ENCODE results near the gene ABCA13. TPM values are rescaled to one million over a fixed set of nuclear protein-coding genes. Genes with fewer than 3 reads are reported as not detected.

The ABCA13 gene
- polyA plus RNA-seq, 1 of the 3 experiments (the other 2 are of a cell fraction): not detected

DNA sequence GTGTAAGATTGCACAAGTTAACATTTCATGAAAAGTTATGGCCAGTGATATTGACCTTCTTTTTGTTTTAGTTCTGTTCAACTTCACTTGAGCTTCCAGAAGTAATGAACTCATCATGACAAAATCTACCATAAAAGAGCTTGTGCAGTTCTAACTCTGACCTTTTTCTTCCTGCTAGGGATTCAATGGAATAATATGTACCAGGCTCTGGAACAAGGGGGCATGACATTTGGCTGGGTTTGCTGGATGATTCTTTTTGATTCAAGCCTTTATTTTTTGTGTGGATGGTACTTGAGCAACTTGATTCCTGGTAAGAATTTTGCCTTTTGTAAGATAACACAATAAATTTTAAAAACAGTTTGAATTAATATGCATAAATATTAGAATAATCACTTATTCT is 205.0 kb downstream of the ABCA13 start:
- POLR2A ChIA-PET: no interaction called here
- TF ChIP-seq RXRA (IDR thresholded peaks at IDR 0.05; ENCODE audit: borderline replicate concordance, low read depth): no peak
- TF ChIP-seq, protein P1, sequence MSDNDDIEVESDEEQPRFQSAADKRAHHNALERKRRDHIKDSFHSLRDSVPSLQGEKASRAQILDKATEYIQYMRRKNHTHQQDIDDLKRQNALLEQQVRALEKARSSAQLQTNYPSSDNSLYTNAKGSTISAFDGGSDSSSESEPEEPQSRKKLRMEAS (IDR thresholded peaks at IDR 0.05; ENCODE audit: low read depth): no peak
- no peak for TF ChIP-seq TAF1 (IDR thresholded peaks at IDR 0.05; ENCODE audit: borderline replicate concordance, low read depth, low read length)
- TF ChIP-seq, protein P2, sequence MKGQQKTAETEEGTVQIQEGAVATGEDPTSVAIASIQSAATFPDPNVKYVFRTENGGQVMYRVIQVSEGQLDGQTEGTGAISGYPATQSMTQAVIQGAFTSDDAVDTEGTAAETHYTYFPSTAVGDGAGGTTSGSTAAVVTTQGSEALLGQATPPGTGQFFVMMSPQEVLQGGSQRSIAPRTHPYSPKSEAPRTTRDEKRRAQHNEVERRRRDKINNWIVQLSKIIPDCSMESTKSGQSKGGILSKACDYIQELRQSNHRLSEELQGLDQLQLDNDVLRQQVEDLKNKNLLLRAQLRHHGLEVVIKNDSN (IDR thresholded peaks at IDR 0.05; ENCODE audit: borderline replicate concordance, low read depth): no peak
- TF ChIP-seq MEF2A (IDR thresholded peaks at IDR 0.05; ENCODE audit: borderline replicate concordance, low read depth): no peak
- TF ChIP-seq, protein P3, sequence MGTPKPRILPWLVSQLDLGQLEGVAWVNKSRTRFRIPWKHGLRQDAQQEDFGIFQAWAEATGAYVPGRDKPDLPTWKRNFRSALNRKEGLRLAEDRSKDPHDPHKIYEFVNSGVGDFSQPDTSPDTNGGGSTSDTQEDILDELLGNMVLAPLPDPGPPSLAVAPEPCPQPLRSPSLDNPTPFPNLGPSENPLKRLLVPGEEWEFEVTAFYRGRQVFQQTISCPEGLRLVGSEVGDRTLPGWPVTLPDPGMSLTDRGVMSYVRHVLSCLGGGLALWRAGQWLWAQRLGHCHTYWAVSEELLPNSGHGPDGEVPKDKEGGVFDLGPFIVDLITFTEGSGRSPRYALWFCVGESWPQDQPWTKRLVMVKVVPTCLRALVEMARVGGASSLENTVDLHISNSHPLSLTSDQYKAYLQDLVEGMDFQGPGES (IDR thresholded peaks at IDR 0.05; ENCODE audit: low read depth, low read length): no peak
- no peak for TF ChIP-seq CHD2 (IDR thresholded peaks at IDR 0.05; ENCODE audit: low read length, partially characterized antibody)
- no peak for TF ChIP-seq GABPA (IDR thresholded peaks at IDR 0.05; ENCODE audit: low read depth)
- no peak for TF ChIP-seq NRF1 (IDR thresholded peaks at IDR 0.05; ENCODE audit: low read depth, low read length)
- TF ChIP-seq SMC3 (IDR thresholded peaks at IDR 0.05; ENCODE audit: low read depth, low read length): no peak
- TF ChIP-seq, protein P4, sequence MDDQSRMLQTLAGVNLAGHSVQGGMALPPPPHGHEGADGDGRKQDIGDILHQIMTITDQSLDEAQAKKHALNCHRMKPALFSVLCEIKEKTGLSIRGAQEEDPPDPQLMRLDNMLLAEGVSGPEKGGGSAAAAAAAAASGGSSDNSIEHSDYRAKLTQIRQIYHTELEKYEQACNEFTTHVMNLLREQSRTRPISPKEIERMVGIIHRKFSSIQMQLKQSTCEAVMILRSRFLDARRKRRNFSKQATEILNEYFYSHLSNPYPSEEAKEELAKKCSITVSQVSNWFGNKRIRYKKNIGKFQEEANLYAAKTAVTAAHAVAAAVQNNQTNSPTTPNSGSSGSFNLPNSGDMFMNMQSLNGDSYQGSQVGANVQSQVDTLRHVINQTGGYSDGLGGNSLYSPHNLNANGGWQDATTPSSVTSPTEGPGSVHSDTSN (IDR thresholded peaks at IDR 0.05): no peak
- TF ChIP-seq RCOR1 (IDR thresholded peaks at IDR 0.05; ENCODE audit: low read length): no peak
- CTCF ChIA-PET: no interaction called here

DNA sequence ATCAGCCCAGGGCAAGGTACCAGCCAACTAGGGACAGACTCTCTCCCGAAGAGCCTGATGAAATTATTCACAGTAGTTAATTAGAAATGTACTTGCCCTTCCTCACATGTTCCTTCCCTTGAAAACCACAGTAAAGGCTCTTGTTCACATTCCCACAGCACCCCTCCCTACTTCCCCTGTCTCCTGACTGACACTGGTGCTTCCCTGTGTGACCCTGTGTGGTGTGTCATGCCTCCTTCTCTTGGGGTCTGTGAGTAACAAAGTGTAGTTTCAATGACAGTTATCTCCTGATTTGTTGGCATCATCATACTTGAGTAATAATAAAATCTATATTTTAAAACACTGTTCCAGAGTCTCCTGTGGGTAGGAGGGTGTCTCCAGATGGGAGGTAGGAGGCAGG is 209.7 kb downstream of the ABCA13 start:
- DNase-seq: no peak
- H3K36me3 ChIP-seq (replicated peaks in 1 of 2; ENCODE audit: control insufficient read depth in 1 of 2, insufficient read depth in 2 of 2, low read length in 1 of 2): no peaks in the 10 kb centered on the region
- H3K4me3 ChIP-seq (ENCODE audit: low read depth in 2 of 2, low read length in 1 of 2): no peak overlapping the region
- H3K27ac ChIP-seq (ENCODE audit: low read depth in 2 of 2, low read length in 1 of 2): no peak overlapping the region
- no peaks in the 10 kb centered on the region for H3F3A ChIP-seq (replicated peaks; ENCODE audit: insufficient read depth)
- WGBS (ENCODE audit: low lambda C conversion rate): 0% methylated on average over 1 of the region's 1 CpG
- H3K27me3 ChIP-seq (ENCODE audit: insufficient read depth): peaks cover 5% of the 10 kb centered on the region; the same call in 1 of the 2 replicates
- H4K20me1 ChIP-seq (ENCODE audit: insufficient read depth): no peaks in the 10 kb centered on the region
- POLR2A ChIA-PET: no interaction called here
- no peaks in the 10 kb centered on the region for H3K9me2 ChIP-seq
- H3K9me3 ChIP-seq: no peaks in the 10 kb centered on the region
- no peaks in the 10 kb centered on the region for H3K79me2 ChIP-seq (ENCODE audit: insufficient read depth)
- H3K4me1 ChIP-seq (ENCODE audit: control insufficient read depth in 1 of 2, insufficient read depth in 2 of 2, low read depth in 1 of 2, low read length in 1 of 2): no peaks in the 10 kb centered on the region
- H3K9ac ChIP-seq: no peak overlapping the region
- CTCF ChIA-PET: no interaction called here
- H2AFZ ChIP-seq (ENCODE audit: low read depth): no peak overlapping the region
- H3K4me2 ChIP-seq: no peak overlapping the region
- TF ChIP-seq GABPA (IDR thresholded peaks at IDR 0.05; ENCODE audit: low read depth) (no peak), FOXM1 (IDR thresholded peaks at IDR 0.05; ENCODE audit: low read depth) (no peak), RCOR1 (IDR thresholded peaks at IDR 0.05; ENCODE audit: low read length) (no peak), FOXJ3 (CRISPR knock-in tag; IDR thresholded peaks at IDR 0.05) (no peak), JUND (IDR thresholded peaks at IDR 0.05) (no peak), POLR2AphosphoS5 (IDR thresholded peaks at IDR 0.05; ENCODE audit: low read depth, low read length) (no peak), ELF1 (IDR thresholded peaks at IDR 0.05) (no peak), TAF1 (IDR thresholded peaks at IDR 0.05; ENCODE audit: borderline replicate concordance, low read depth, low read length) (no peak), GATA2 (CRISPR knock-in tag; IDR thresholded peaks at IDR 0.05) (no peak), RXRA (IDR thresholded peaks at IDR 0.05; ENCODE audit: borderline replicate concordance, low read depth) (no peak), TEAD4 (IDR thresholded peaks at IDR 0.05; ENCODE audit: borderline replicate concordance, insufficient read depth) (no peak), CHD2 (IDR thresholded peaks at IDR 0.05; ENCODE audit: low read length, partially characterized antibody) (no peak), EP300 (IDR thresholded peaks at IDR 0.05; ENCODE audit: borderline replicate concordance in 1 of 2, low read depth in 1 of 2, low read length in 1 of 2) (no peak)
- TF ChIP-seq, protein P4 (IDR thresholded peaks at IDR 0.05): no peak
- TF ChIP-seq, protein P5, sequence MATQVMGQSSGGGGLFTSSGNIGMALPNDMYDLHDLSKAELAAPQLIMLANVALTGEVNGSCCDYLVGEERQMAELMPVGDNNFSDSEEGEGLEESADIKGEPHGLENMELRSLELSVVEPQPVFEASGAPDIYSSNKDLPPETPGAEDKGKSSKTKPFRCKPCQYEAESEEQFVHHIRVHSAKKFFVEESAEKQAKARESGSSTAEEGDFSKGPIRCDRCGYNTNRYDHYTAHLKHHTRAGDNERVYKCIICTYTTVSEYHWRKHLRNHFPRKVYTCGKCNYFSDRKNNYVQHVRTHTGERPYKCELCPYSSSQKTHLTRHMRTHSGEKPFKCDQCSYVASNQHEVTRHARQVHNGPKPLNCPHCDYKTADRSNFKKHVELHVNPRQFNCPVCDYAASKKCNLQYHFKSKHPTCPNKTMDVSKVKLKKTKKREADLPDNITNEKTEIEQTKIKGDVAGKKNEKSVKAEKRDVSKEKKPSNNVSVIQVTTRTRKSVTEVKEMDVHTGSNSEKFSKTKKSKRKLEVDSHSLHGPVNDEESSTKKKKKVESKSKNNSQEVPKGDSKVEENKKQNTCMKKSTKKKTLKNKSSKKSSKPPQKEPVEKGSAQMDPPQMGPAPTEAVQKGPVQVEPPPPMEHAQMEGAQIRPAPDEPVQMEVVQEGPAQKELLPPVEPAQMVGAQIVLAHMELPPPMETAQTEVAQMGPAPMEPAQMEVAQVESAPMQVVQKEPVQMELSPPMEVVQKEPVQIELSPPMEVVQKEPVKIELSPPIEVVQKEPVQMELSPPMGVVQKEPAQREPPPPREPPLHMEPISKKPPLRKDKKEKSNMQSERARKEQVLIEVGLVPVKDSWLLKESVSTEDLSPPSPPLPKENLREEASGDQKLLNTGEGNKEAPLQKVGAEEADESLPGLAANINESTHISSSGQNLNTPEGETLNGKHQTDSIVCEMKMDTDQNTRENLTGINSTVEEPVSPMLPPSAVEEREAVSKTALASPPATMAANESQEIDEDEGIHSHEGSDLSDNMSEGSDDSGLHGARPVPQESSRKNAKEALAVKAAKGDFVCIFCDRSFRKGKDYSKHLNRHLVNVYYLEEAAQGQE (IDR thresholded peaks at IDR 0.05; ENCODE audit: low read depth, low read length): no peak

More for the DNA sequence above, 205.0 kb downstream of the ABCA13 start:
- no peaks in the 10 kb centered on the region for H3K36me3 ChIP-seq (replicated peaks in 1 of 2; ENCODE audit: control insufficient read depth in 1 of 2, insufficient read depth in 2 of 2, low read length in 1 of 2)
- H3K9me2 ChIP-seq: no peaks in the 10 kb centered on the region
- no peak overlapping the region for H3K4me2 ChIP-seq
- DNase-seq: no peak
- H3K9ac ChIP-seq: no peak overlapping the region
- H3K79me2 ChIP-seq (ENCODE audit: insufficient read depth): no peaks in the 10 kb centered on the region
- no peaks in the 10 kb centered on the region; the same call in 1 of the 2 replicates for H3K27me3 ChIP-seq (ENCODE audit: insufficient read depth)
- H3F3A ChIP-seq (replicated peaks; ENCODE audit: insufficient read depth): no peaks in the 10 kb centered on the region
- no peak overlapping the region for H2AFZ ChIP-seq (ENCODE audit: low read depth)
- no peak overlapping the region for H3K4me3 ChIP-seq (ENCODE audit: low read depth in 2 of 2, low read length in 1 of 2)
- no peaks in the 10 kb centered on the region for H3K4me1 ChIP-seq (ENCODE audit: control insufficient read depth in 1 of 2, insufficient read depth in 2 of 2, low read depth in 1 of 2, low read length in 1 of 2)
- no peaks in the 10 kb centered on the region for H4K20me1 ChIP-seq (ENCODE audit: insufficient read depth)
- no peak overlapping the region for H3K27ac ChIP-seq (ENCODE audit: low read depth in 2 of 2, low read length in 1 of 2)
- H3K9me3 ChIP-seq: no peaks in the 10 kb centered on the region; the same call in 1 of the 2 replicates
